Right cardiac atrium (tissue), 5 donors: ENCODE results near the gene CYTIP. TPM values are rescaled to one million over a fixed set of nuclear protein-coding genes. Genes with fewer than 3 reads are reported as not detected.
A peak's percentile ranks its signal among the peaks of the same experiment; 100 is the strongest.
"Not testable (repeated sequence)": the region's sequence is repeated elsewhere in the genome, so short reads cannot be mapped to it uniquely, and the experiment has no call there.

Source experiments
- ATAC-seq, 2 donors: fragments of 200-7000 bp; cut with Tn5 transposase; one replicate each; pipeline versions ENCODE4 v1.8.0 to v1.9.1; 2020; ENCODE audit warnings: moderate library complexity in 2 of 2, mild to moderate bottlenecking in 1 of 2
- DNase-seq, 3 donors: peaks; one replicate each; pipeline ENCODE4 v3.0.0-alpha.2; 2020
- H3K27ac ChIP-seq: one replicate; pipeline ENCODE4 v1.5.1; 2013; ENCODE audit warnings: mild to moderate bottlenecking, low read length, control low read depth, moderate library complexity
- H3K27me3 ChIP-seq: one replicate; pipeline ENCODE4 v1.6.1; 2013; ENCODE audit not compliant: control insufficient read depth, insufficient read depth
- H3K4me1 ChIP-seq: one replicate; pipeline ENCODE4 v1.6.1; 2013; ENCODE audit warnings: low read length; ENCODE audit not compliant: control insufficient read depth, insufficient read depth
- H3K4me3 ChIP-seq: one replicate; pipeline ENCODE4 v1.5.1; 2013; ENCODE audit warnings: low read length, control low read depth
- H3K9me3 ChIP-seq: one replicate; pipeline ENCODE4 v1.6.1; 2013; ENCODE audit warnings: low read length; ENCODE audit not compliant: control insufficient read depth
- WGBS: extraction: QIAGEN DNeasy Blood & Tissue Kit; methylation state at CpG from one replicate; pipeline ENCODE4 v1.1.7; 2013; 5-methylcytosine and 5-hydroxymethylcytosine counted together
- intact Hi-C, 4 donors: fragments of 100-400 bp; cut with DNase I; formaldehyde crosslinking; loops; one replicate each; pipeline versions ENCODE4 v1.11.0 to v1.14.0; 2022 to 2023
- polyA plus RNA-seq: library from polyadenylated mRNA; stranded (reverse); fragments of 200-250 nt; gene quantifications from one replicate; pipeline ENCODE4 v1.2.3, GENCODE V29; 2013
- total RNA-seq, 4 donors: library from RNA; stranded (reverse); fragmentation: NEBNext Ultra II Directional; extraction: Animal tissue kit (Norgen Biotek cat#: 25700); gene quantifications; one replicate each; pipeline ENCODE4 v1.2.1, GENCODE V29; 2021
- donor health status: healthy with polysubstance abuse.
- donor health status: DM: no; HTN: yes; CAD: no.
- donor health status: DM: no; HTN: no; CAD: no.
- donor health status: DM: no; HTN: yes; CAD: no; lungs with severe emphysema.
- donor health status: DM: yes; HTN: yes; CAD: no.

CYTIP gene
- total and polyA plus RNA-seq, 5 donors = 1.3 to 4.2 (median 2.6) TPM

DNA sequence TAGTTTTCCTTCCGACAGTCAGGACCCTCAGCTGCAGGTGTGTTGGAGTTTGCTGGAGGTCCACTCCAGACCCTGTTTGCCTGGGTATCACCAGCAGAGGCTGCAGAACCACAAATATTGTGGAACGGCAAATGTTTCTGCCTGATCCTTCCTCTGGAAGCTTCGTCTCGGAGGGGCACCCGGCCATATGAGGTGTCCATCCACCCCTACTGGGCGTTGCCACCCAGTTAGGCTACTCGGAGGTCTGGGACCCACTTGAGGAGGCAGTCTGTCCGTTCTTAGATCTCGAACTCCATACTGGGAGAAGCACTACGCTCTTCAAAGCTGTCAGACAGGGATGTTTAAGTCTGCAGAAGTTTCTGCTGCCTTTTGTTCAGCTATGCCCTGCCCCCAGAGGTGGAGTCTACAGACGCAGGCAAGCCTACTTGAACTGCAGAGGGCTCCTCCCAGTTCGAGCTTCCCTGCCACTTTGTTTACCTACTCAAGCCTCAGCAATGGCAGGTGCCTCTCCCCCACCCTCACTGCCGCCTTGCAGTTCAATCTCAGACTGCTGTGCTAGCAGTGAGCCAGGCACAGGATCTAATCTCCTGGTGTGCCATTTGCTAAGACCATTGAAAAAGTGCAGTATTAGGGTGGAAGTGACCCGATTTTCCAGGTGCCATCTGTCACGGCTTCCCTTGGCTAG lies 40.9 kb downstream of the CYTIP start:
- H3K4me3 ChIP-seq, H3K27ac ChIP-seq, DNase-seq, ATAC-seq, H3K9me3 ChIP-seq, H3K27me3 ChIP-seq, H3K4me1 ChIP-seq, intact Hi-C loops: not testable (repeated sequence)
- 86% methylated on average over 15 of the region's 15 CpGs for WGBS

DNA sequence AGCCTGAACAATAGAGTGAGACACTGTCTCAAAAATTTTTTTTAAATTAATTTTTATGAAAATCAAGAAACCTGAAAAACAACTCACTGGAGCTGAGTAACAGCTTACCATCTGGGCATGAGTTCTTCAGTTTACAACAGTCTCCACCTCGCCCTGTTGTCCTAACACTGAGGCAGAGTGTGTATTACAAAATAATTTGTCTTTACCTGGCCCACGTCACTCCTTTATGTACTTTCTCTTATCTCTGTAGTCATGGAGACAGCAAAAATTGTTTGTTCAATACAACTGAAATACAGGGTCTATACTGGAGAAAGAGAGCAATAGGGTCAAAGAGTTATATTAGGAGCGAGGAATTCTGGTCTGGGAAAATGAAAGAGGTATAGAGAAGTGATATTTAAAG lies 48.1 kb downstream of the CYTIP start:
- ATAC-seq (no peak), DNase-seq (no peak)
- H3K9me3 ChIP-seq = no peaks in the 10 kb centered on the region
- H3K4me3 ChIP-seq = no peak overlapping the region
- intact Hi-C loops = no loop called here
- no peak overlapping the region for H3K27ac ChIP-seq
- H3K27me3 ChIP-seq = no peaks in the 10 kb centered on the region
- WGBS = 80% methylated on average over 3 of the region's 3 CpGs
- H3K4me1 ChIP-seq = no peaks in the 10 kb centered on the region

GRCh38 chr2:157394928-157395327 lies 49.0 kb downstream of the CYTIP start:
- intact Hi-C loops = no loop called here
- ATAC-seq = peak; percentile 48 to 72
- WGBS = 53% methylated on average over 1 of the region's 1 CpG

DNA sequence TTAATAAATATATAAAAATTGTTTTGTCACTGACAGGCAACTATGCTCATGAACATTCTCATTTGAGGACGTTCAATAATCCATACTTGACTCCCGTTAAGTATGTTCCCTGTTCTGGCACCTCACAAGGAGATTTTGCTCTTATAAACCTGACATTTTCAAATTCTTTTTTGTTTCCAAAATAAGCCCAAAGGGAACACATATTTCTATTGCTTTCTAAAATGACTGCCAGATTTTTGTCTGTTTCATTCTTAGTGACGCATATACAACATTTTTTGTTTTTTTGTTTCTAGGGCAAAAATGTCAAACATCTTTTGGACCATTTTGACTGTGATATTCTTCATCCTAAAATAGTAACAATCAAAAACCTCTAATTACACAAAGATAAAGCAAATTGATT lies 50.5 kb downstream of the CYTIP start:
- intact Hi-C loops = no loop called here
- 65% methylated on average over 3 of the region's 3 CpGs for WGBS
- ATAC-seq = no peak

More at GRCh38 chr2:157394928-157395327, 49.0 kb downstream of the CYTIP start:
- Histone ChIP-seq H3K27me3 (no peaks in the 10 kb centered on the region), H3K9me3 (no peaks in the 10 kb centered on the region), H3K4me3 (no peak overlapping the region), H3K27ac (no peak overlapping the region), H3K4me1 (no peaks in the 10 kb centered on the region)
- no peak for DNase-seq

GRCh38 chr2:157388827-157389226 lies 55.1 kb downstream of the CYTIP start:
- 81% methylated on average over 2 of the region's 2 CpGs for WGBS
- Histone ChIP-seq H3K4me3 (no peak overlapping the region), H3K27ac (no peak overlapping the region), H3K4me1 (no peaks in the 10 kb centered on the region), H3K9me3 (no peaks in the 10 kb centered on the region), H3K27me3 (no peaks in the 10 kb centered on the region)
- intact Hi-C loops = no loop called here
- DNase-seq (no peak), ATAC-seq (no peak)

More for the DNA sequence above, 50.5 kb downstream of the CYTIP start:
- Histone ChIP-seq H3K9me3 (no peaks in the 10 kb centered on the region), H3K27me3 (no peaks in the 10 kb centered on the region), H3K27ac (no peak overlapping the region), H3K4me3 (no peak overlapping the region), H3K4me1 (no peaks in the 10 kb centered on the region)
- DNase-seq = no peak

DNA sequence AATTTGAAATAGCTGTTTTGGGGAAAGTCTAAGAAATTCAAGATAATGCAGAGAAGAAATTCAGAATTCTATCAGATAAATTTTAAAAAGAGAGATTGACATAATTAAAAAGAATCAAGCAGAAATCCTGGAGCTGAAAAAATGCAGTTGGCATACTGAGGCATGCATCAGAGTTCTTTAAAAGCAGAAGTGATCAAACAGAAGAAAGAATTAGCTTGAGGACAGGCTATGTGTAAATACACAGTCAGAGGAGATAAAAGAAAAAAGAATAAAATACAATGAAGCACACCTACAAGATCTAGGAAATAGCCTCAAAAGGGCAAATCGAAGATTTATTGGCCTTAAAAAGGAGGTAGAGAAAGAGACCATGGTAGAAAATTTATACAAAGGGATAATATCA lies 57.1 kb downstream of the CYTIP start:
- ATAC-seq (no peak), DNase-seq (no peak)
- Histone ChIP-seq H3K27ac (no peak overlapping the region), H3K27me3 (no peaks in the 10 kb centered on the region), H3K9me3 (no peaks in the 10 kb centered on the region), H3K4me1 (no peaks in the 10 kb centered on the region), H3K4me3 (no peak overlapping the region)
- intact Hi-C loops = no loop called here
- 80% methylated on average over 1 of the region's 1 CpG for WGBS

DNA sequence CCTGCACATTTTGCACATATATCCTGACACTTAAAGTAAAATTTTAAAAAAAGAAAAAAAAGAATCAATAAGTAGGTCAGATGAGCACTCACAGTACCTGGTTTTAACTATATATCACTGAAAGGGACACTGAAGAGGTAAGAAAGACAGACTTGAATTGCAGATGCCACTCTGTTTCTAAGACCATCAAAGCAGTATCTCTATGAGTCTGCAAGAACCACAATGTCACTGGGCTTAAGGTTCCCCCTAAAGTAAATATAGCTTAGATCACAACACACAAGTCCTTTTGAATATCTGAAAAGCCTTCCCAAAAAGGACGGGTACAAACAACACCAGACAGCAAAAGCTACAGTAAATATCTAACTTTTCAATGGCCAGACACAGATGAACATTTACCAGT lies 57.6 kb downstream of the CYTIP start:
- Histone ChIP-seq H3K4me1 (no peaks in the 10 kb centered on the region), H3K27me3 (no peaks in the 10 kb centered on the region), H3K4me3 (no peak overlapping the region), H3K9me3 (no peaks in the 10 kb centered on the region), H3K27ac (no peak overlapping the region)
- 73% methylated on average over 1 of the region's 1 CpG for WGBS
- DNase-seq (no peak), ATAC-seq (no peak)
- intact Hi-C loops = no loop called here

GRCh38 chr2:157377861-157378260 lies 66.0 kb downstream of the CYTIP start:
- no peaks in the 10 kb centered on the region for H3K4me1 ChIP-seq
- ATAC-seq = no peak
- DNase-seq = no peak
- no peak overlapping the region for H3K4me3 ChIP-seq
- no peak overlapping the region for H3K27ac ChIP-seq
- WGBS = 84% methylated on average over 2 of the region's 2 CpGs
- no peaks in the 10 kb centered on the region for H3K27me3 ChIP-seq
- intact Hi-C loops = no loop called here
- no peaks in the 10 kb centered on the region for H3K9me3 ChIP-seq

- no peak for ATAC-seq
- Histone ChIP-seq H3K27me3 (no peaks in the 10 kb centered on the region), H3K9me3 (no peaks in the 10 kb centered on the region), H3K4me3 (no peak overlapping the region), H3K27ac (no peak overlapping the region), H3K4me1 (no peaks in the 10 kb centered on the region)
- intact Hi-C loops = no loop called here
- no peak for DNase-seq
- 32% methylated on average over 3 of the region's 3 CpGs for WGBS
Measured at GRCh38 chr2:157376041-157376440, 67.8 kb downstream of the CYTIP start.

DNA sequence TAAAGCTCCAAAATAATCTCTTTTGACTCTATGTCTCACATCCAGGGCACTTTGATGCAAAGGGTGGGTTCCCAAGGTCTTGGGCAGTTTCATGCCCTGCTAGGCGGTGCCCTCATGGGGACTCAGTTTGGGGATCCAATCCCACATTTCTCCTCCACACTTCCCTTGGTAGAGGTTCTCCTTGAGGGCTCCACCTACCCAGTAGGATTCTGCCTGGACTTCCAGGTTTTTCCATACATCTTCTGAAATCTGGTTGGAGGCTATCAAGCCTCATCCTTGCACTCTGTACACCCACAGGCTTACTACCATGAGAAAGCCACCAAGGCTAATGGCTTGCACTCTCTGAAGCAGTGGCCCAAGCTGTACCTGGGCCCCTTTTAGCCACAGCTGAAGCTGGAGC lies 68.5 kb downstream of the CYTIP start:
- Histone ChIP-seq H3K27me3 (no peaks in the 10 kb centered on the region), H3K9me3 (no peaks in the 10 kb centered on the region), H3K27ac (no peak overlapping the region), H3K4me1 (no peaks in the 10 kb centered on the region), H3K4me3 (no peak overlapping the region)
- DNase-seq (no peak), ATAC-seq (no peak)
- intact Hi-C loops = no loop called here
- WGBS = 100% methylated on average over 1 of the region's 1 CpG

GRCh38 chr2:157368508-157368907 lies 75.4 kb downstream of the CYTIP start:
- WGBS = 92% methylated on average over 15 of the region's 25 CpGs
- H3K4me3 ChIP-seq, H3K4me1 ChIP-seq, H3K27me3 ChIP-seq, H3K9me3 ChIP-seq, H3K27ac ChIP-seq, DNase-seq, intact Hi-C loops, ATAC-seq: not testable (repeated sequence)

DNA sequence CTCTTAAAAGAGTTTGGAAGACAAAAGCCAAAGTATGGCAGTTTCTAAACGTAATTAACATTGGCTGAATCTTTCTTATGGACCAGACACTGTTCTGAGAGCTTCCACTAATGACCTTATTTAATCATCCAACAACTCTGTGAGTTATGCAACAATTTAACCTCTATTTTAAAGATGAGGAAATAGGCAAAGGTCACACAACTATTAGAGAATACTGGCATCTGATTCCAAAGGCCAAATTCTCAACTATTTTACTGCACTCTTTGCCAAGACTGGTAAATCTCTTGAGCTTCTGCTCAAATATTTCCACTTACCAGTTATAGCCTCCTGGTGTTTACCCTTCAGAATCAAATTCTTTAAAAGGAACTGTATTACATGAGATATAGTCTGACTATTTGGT lies 76.2 kb downstream of the CYTIP start:
- 60% methylated on average over 1 of the region's 1 CpG for WGBS
- Histone ChIP-seq H3K27me3 (no peaks in the 10 kb centered on the region), H3K4me1 (peaks cover 2% of the 10 kb centered on the region), H3K9me3 (no peaks in the 10 kb centered on the region), H3K27ac (no peak overlapping the region), H3K4me3 (no peak overlapping the region)
- DNase-seq (no peak), ATAC-seq (no peak)
- intact Hi-C loops = no loop called here
